ENCODE results near the gene SLC12A8.

DNA sequence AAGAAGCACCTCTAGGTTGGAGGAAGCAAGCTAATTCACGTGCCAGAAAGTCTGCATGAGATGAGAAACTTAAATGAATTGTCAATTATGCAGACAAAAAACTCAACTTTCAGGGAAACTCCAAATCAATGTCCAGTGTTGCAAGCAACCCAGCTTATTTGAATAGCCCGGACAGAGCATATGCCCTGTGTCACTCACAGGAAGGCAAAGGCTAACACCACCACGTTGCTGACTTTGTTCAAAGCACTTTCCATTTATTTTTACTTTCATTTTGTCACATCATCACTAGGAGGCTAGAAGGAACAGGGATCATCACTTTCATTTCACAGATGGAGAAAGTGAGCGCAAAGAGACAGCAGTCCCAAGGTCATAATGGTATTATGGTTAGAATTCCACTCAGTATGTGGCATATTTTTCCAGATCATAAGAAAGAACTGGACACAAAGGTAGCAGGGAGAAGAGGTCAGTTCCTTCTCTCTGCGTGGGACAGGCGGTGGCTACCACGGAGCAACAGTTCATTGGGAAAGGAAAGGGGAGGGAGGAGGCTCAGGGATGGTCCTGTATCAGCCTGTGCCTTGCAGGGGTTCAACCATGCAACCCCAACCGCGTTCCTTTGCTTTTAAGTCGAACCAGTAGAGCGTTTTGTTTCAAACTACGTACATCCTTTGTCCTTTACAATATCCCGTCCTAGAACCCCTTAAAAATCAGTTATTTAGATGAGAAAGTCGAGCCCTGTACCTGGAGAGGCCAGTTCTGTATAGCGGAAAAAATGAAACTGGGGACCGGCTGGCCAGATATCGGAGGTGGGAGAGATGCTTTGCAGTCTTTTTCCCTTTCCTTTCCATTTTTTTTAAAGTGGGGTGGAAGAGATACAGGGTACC lies 157.9 kb downstream of the SLC12A8 start:
- TF ChIP-seq, protein P1, sequence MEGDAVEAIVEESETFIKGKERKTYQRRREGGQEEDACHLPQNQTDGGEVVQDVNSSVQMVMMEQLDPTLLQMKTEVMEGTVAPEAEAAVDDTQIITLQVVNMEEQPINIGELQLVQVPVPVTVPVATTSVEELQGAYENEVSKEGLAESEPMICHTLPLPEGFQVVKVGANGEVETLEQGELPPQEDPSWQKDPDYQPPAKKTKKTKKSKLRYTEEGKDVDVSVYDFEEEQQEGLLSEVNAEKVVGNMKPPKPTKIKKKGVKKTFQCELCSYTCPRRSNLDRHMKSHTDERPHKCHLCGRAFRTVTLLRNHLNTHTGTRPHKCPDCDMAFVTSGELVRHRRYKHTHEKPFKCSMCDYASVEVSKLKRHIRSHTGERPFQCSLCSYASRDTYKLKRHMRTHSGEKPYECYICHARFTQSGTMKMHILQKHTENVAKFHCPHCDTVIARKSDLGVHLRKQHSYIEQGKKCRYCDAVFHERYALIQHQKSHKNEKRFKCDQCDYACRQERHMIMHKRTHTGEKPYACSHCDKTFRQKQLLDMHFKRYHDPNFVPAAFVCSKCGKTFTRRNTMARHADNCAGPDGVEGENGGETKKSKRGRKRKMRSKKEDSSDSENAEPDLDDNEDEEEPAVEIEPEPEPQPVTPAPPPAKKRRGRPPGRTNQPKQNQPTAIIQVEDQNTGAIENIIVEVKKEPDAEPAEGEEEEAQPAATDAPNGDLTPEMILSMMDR (conservative IDR thresholded peaks at IDR 0.05): no peak
- no peak for TF ChIP-seq ZFX (IDR thresholded peaks at IDR 0.05)

All from C4-2B (cell line).